Stimulated activated CD8-positive, alpha-beta memory T cell treated with anti-CD3 and anti-CD28 coated beads, Interleukin-15, amount 100 ng/mL, for 48 hours (primary cell): ENCODE measurements around the gene ALDH1B1.
"Not testable (repeated sequence)": the region's sequence is repeated elsewhere in the genome, so short reads cannot be mapped to it uniquely, and the experiment has no call there.

Source experiments
- DNase-seq, 2 donors: peaks; one replicate each; pipeline ENCODE4 v3.0.0-alpha.2; 2020; ENCODE audit warnings: low read depth in 2 of 2

ALDH1B1 gene

GRCh38 chr9:38361473-38361850 is 31.0 kb upstream of the ALDH1B1 start:
- DNase-seq, result no peak

- no peak for DNase-seq
Measured at GRCh38 chr9:38362852-38363588, 29.5 kb upstream of the ALDH1B1 start.

GRCh38 chr9:38363589-38363925 is 28.9 kb upstream of the ALDH1B1 start:
- no peak for DNase-seq

- DNase-seq, result no peak
Measured at GRCh38 chr9:38367898-38368297, 24.6 kb upstream of the ALDH1B1 start.

- no peak for DNase-seq
Measured at GRCh38 chr9:38368731-38369130, 23.8 kb upstream of the ALDH1B1 start.

- no peak for DNase-seq
Measured at GRCh38 chr9:38370176-38370575, 22.3 kb upstream of the ALDH1B1 start.

GRCh38 chr9:38371495-38371894 is 21.0 kb upstream of the ALDH1B1 start:
- no peak for DNase-seq

GRCh38 chr9:38372762-38373619 is 19.5 kb upstream of the ALDH1B1 start:
- no peak for DNase-seq

- DNase-seq, result no peak
Measured at GRCh38 chr9:38373679-38374078, 18.8 kb upstream of the ALDH1B1 start.

GRCh38 chr9:38374847-38375571 is 17.5 kb upstream of the ALDH1B1 start:
- no peak for DNase-seq

GRCh38 chr9:38375572-38375963 is 16.9 kb upstream of the ALDH1B1 start:
- no peak for DNase-seq

- no peak for DNase-seq
Measured at GRCh38 chr9:38376021-38376670, 16.4 kb upstream of the ALDH1B1 start.

- not testable (repeated sequence) for DNase-seq
Measured at GRCh38 chr9:38377336-38378083, 15.0 kb upstream of the ALDH1B1 start.

- no peak for DNase-seq
Measured at GRCh38 chr9:38380230-38380871, 12.2 kb upstream of the ALDH1B1 start.

- DNase-seq, result no peak
Measured at GRCh38 chr9:38380872-38381534, 11.5 kb upstream of the ALDH1B1 start.

GRCh38 chr9:38382141-38382540 is 10.4 kb upstream of the ALDH1B1 start:
- no peak for DNase-seq

GRCh38 chr9:38384990-38385848 is 7.3 kb upstream of the ALDH1B1 start:
- DNase-seq, result no peak

- DNase-seq, result no peak
Measured at GRCh38 chr9:38385896-38386295, 6.6 kb upstream of the ALDH1B1 start.

- no peak for DNase-seq
Measured at GRCh38 chr9:38386319-38386895, 6.1 kb upstream of the ALDH1B1 start.
